ENCODE results near the gene IL2RA.

Gene IL2RA

GRCh38 chr10:6074489-6075301 lies 12.5 kb upstream of the IL2RA start:
- no peak overlapping the region for H3K4me3 ChIP-seq
- no peak overlapping the region for H3K27ac ChIP-seq
- H3K9me3 ChIP-seq (ENCODE audit: low read depth, low read length): no peaks in the 10 kb centered on the region
- no peak for DNase-seq (ENCODE audit: low read depth, low spot score)
- H3K36me3 ChIP-seq (ENCODE audit: insufficient read depth, low read length): no peaks in the 10 kb centered on the region
- TF ChIP-seq FOXP2 (optimal IDR thresholded peaks at IDR 0.05; ENCODE audit: control extremely low read depth, extremely low read length, insufficient read depth) (no peak), EZH2 (IDR thresholded peaks at IDR 0.05) (no peak), POLR2AphosphoS5 (IDR thresholded peaks at IDR 0.05; ENCODE audit: borderline replicate concordance, low read depth, low read length) (no peak)
- no peak overlapping the region for H3K9ac ChIP-seq (ENCODE audit: insufficient read length)

GRCh38 chr10:6072215-6072934 lies 10.2 kb upstream of the IL2RA start:
- H3K4me3 ChIP-seq: no peak overlapping the region
- H3K9ac ChIP-seq (ENCODE audit: insufficient read length): no peak overlapping the region
- no peaks in the 10 kb centered on the region for H3K36me3 ChIP-seq (ENCODE audit: insufficient read depth, low read length)
- TF ChIP-seq POLR2AphosphoS5 (IDR thresholded peaks at IDR 0.05; ENCODE audit: borderline replicate concordance, low read depth, low read length) (no peak), EZH2 (IDR thresholded peaks at IDR 0.05) (no peak), FOXP2 (optimal IDR thresholded peaks at IDR 0.05; ENCODE audit: control extremely low read depth, extremely low read length, insufficient read depth) (no peak)
- no peak for DNase-seq (ENCODE audit: low read depth, low spot score)
- no peaks in the 10 kb centered on the region for H3K9me3 ChIP-seq (ENCODE audit: low read depth, low read length)
- H3K27ac ChIP-seq: no peak overlapping the region

- DNase-seq (ENCODE audit: low read depth, low spot score): no peak
- Histone ChIP-seq H3K27ac (no peak overlapping the region), H3K9ac (ENCODE audit: insufficient read length) (no peak overlapping the region)
These were observed 9.3 kb upstream of the IL2RA start for GRCh38 chr10:6071181-6072175.

GRCh38 chr10:6070660-6071059 lies 8.5 kb upstream of the IL2RA start:
- H3K27ac ChIP-seq: no peak overlapping the region
- no peak overlapping the region for H3K4me3 ChIP-seq
- TF ChIP-seq FOXP2 (optimal IDR thresholded peaks at IDR 0.05; ENCODE audit: control extremely low read depth, extremely low read length, insufficient read depth) (no peak), EZH2 (IDR thresholded peaks at IDR 0.05) (no peak), POLR2AphosphoS5 (IDR thresholded peaks at IDR 0.05; ENCODE audit: borderline replicate concordance, low read depth, low read length) (no peak)
- H3K9me3 ChIP-seq (ENCODE audit: low read depth, low read length): no peaks in the 10 kb centered on the region
- H3K36me3 ChIP-seq (ENCODE audit: insufficient read depth, low read length): no peaks in the 10 kb centered on the region
- no peak for DNase-seq (ENCODE audit: low read depth, low spot score)
- H3K9ac ChIP-seq (ENCODE audit: insufficient read length): no peak overlapping the region

More at GRCh38 chr10:6071181-6072175, 9.3 kb upstream of the IL2RA start:
- Histone ChIP-seq H3K9me3 (ENCODE audit: low read depth, low read length) (no peaks in the 10 kb centered on the region), H3K4me3 (no peak overlapping the region), H3K36me3 (ENCODE audit: insufficient read depth, low read length) (no peaks in the 10 kb centered on the region)
- TF ChIP-seq POLR2AphosphoS5 (IDR thresholded peaks at IDR 0.05; ENCODE audit: borderline replicate concordance, low read depth, low read length) (no peak), FOXP2 (optimal IDR thresholded peaks at IDR 0.05; ENCODE audit: control extremely low read depth, extremely low read length, insufficient read depth) (no peak)

GRCh38 chr10:6069081-6069931 lies 7.1 kb upstream of the IL2RA start:
- Histone ChIP-seq H3K36me3 (ENCODE audit: insufficient read depth, low read length) (no peaks in the 10 kb centered on the region), H3K9me3 (ENCODE audit: low read depth, low read length) (no peaks in the 10 kb centered on the region), H3K4me3 (no peak overlapping the region), H3K27ac (no peak overlapping the region), H3K9ac (ENCODE audit: insufficient read length) (no peak overlapping the region)
- no peak for DNase-seq (ENCODE audit: low read depth, low spot score)
- TF ChIP-seq POLR2AphosphoS5 (IDR thresholded peaks at IDR 0.05; ENCODE audit: borderline replicate concordance, low read depth, low read length): no peak
- no peak for TF ChIP-seq EZH2 (IDR thresholded peaks at IDR 0.05)
- no peak for TF ChIP-seq FOXP2 (optimal IDR thresholded peaks at IDR 0.05; ENCODE audit: control extremely low read depth, extremely low read length, insufficient read depth)

GRCh38 chr10:6068422-6068821 lies 6.3 kb upstream of the IL2RA start:
- DNase-seq (ENCODE audit: low read depth, low spot score): no peak
- H3K9ac ChIP-seq (ENCODE audit: insufficient read length): no peak overlapping the region
- H3K27ac ChIP-seq: no peak overlapping the region
- TF ChIP-seq EZH2 (IDR thresholded peaks at IDR 0.05): no peak
- no peaks in the 10 kb centered on the region for H3K9me3 ChIP-seq (ENCODE audit: low read depth, low read length)
- H3K4me3 ChIP-seq: no peak overlapping the region
- H3K36me3 ChIP-seq (ENCODE audit: insufficient read depth, low read length): no peaks in the 10 kb centered on the region

- no peak overlapping the region for H3K4me3 ChIP-seq
- H3K9ac ChIP-seq (ENCODE audit: insufficient read length): no peak overlapping the region
- H3K36me3 ChIP-seq (ENCODE audit: insufficient read depth, low read length): no peaks in the 10 kb centered on the region
- TF ChIP-seq FOXP2 (optimal IDR thresholded peaks at IDR 0.05; ENCODE audit: control extremely low read depth, extremely low read length, insufficient read depth): no peak
- TF ChIP-seq POLR2AphosphoS5 (IDR thresholded peaks at IDR 0.05; ENCODE audit: borderline replicate concordance, low read depth, low read length): no peak
- no peak for TF ChIP-seq EZH2 (IDR thresholded peaks at IDR 0.05)
- DNase-seq (ENCODE audit: low read depth, low spot score): no peak
- no peak overlapping the region for H3K27ac ChIP-seq
- no peaks in the 10 kb centered on the region for H3K9me3 ChIP-seq (ENCODE audit: low read depth, low read length)
These were observed 5.8 kb upstream of the IL2RA start for GRCh38 chr10:6068006-6068405.
